Ramos (cell line): ENCODE results near the gene PRRT4.

ENCODE experiments used
- in situ Hi-C: fragments of 300-500 bp; cut with MboI; formaldehyde crosslinking; loops from one replicate; pipeline ENCODE4 v1.14.3; 2022; ENCODE audit warnings: low sequenced_read_pairs; ENCODE audit not compliant: unreplicated experiment

The PRRT4 gene

DNA sequence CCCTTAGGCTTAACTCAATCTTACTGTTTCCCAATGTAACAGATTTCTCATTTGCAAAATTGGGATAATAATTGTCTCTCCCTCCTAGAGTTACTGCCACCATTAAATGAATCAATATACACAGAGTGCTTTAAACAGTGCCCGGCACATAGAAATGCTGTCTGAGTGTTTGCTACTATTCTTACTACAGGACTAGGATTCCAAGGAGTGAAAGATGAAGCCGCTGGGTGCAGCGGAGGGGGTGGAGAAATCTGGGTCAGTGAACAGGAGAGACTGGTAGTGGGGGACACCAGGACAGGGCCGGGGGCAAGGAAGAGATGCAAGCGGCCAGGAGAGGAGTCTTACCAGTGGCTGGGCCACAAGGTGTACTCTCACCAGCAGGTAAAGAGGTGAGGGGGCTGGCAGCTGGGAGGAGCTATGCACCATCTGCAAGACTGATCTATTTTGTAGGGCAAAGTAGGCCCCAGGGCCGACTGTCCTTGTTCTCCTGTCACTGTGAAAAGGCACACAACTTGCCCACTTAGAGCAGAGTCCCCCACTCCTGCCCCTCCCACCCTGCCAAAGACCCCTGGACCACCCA lies 18.5 kb upstream of the PRRT4 start:
- in situ Hi-C loops = no loop called here

DNA sequence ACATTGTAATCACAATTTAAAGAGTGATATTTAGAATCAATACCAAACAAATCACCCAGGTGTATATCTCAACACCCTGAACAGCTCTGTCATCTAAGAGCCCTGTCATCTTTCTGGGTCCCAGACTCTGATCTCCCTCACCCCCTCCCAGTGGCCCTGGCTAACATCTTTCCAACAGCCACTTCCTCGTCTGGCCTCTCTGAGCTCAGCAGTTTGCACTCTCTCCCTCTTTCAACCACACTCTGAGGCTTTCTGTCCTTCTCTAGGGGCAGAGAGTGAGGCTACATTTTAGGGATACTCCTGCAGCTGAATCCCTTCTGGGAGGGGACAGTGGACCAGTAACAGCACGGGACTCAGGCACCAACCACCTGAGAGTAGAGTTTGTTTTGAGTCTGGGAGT lies 17.1 kb upstream of the PRRT4 start:
- in situ Hi-C loops = no loop called here

DNA sequence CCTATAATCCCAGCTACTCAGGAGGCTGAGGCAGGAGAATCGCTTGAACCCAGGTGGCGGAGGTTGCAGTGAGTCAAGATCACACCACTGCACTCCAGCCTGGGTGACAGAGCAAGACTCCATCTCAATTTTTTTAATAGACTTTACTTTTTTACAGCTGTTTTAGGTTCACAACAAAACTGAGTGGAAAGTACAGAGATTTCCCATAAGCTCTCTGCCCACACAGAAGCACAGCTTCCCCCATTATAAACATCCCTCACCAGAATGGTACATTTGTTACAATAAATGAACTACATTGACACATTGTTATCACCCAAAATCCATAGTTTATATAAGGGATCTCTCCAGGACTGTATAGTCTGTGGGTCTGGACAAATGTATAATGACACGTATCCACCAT lies 14.6 kb upstream of the PRRT4 start:
- in situ Hi-C loops = no loop called here

DNA sequence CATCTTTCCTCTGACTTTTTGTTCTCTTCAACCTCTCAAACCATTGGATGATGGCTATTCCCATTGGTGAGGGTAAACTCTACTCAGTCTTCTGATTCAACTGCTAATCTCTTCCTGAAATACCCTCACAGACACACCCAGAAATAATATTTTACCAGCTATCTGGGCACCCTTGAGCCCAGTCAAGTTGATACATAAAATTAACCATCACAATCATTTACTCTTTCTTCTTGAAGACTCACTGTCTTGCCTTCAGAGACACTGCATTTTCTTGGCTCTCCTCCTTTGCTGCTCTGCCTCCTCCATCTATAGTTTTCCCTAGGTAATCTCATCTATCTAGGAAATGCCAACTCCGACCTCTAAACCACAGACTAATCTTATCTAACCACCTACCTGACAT lies 12.6 kb upstream of the PRRT4 start:
- in situ Hi-C loops = no loop called here

DNA sequence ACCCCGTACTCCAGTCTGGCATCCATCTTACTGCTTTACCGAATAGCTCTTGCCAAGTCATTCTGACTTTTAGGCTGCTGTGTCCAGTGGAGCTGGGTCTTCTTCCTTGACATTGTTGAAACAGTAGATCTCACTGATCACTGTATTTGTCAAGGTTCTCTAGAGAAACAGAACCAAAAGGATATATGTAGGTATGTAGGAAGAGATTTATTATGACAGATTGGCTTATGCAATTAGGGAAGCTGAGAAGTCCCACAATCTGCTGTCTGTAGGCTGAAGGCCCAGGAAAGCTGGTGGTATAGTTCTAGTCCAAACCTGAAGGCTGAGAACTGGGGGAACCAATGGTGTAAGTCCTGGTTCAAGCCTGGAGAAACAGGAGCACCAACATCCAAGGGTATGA lies 12.1 kb upstream of the PRRT4 start:
- in situ Hi-C loops = no loop called here

DNA sequence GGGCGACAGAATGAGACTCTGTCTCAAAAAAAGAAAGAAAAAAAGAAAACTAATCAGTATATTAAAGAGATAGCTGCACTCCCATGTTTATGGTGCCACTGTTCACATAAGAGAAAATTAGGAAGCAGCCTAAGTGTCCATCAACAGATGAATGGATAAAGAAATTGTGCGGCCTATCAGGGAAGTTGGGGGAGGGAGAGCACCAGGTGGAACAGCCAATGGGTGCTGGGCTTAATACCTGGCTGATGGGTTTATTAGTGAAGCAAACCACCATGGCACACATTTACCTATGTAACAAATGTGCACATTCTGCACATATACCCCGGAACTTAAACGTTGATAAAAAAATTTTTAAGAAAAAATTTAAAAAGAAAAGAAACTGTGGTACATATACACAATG lies 9.0 kb upstream of the PRRT4 start:
- in situ Hi-C loops = no loop called here

DNA sequence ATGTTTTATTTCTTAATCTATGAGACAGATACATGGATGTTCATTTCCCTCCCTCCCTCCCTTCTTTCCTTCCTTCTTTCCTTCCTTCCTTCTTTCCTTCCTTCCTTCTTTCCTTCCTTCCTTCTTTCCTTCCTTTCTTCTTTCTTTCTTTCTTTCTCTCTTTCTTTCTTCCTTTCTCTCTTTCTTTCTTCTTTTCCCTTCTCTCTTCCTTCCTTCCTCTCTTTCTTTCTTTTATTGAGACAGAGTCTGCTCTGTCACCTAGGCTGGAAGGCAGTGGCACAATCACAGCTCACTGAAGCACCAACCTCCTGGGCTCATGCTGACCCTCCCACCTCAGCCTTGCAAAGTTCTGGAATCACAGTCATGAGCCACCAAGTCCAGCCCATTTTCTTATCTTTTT lies 5.5 kb upstream of the PRRT4 start:
- in situ Hi-C loops = no loop called here

DNA sequence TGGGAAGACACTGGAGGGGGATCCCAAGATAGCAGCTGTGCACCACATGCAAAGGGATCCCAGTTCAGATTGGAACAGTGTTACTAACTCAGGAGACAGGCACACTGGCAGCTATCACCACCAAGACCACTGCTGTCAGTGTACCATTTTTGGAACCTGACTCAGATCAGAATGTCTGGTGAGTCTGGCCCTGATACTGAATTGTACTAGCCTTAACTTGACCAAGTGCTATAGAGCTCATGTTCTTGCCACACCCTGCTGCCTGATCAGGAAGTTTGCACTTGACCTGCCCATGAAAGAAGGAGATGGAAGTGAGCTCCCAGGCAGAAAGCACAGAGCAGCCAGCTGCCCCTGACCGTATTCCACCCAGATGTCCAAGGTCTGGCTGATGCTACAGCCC lies 4.8 kb upstream of the PRRT4 start:
- in situ Hi-C loops = no loop called here

DNA sequence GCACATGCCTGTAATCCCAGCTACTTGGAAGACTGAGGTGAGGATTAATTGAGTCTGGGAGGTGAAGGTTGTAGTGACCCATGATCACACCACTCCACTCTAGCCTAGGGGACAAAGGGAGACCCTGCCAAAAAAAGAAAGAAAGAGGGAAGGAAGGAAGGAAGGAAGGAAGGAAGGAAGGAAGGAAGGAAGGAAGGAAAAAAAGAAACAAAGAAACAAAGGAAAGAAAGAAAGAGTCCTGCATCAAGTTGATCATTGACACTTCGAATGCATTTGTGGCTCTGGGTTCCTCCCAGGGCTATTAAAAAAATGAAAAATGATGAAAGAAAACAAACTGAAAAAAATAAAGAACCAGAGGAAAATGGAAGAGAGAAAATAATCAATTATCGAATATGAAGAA lies 3.9 kb upstream of the PRRT4 start:
- in situ Hi-C loops = no loop called here

DNA sequence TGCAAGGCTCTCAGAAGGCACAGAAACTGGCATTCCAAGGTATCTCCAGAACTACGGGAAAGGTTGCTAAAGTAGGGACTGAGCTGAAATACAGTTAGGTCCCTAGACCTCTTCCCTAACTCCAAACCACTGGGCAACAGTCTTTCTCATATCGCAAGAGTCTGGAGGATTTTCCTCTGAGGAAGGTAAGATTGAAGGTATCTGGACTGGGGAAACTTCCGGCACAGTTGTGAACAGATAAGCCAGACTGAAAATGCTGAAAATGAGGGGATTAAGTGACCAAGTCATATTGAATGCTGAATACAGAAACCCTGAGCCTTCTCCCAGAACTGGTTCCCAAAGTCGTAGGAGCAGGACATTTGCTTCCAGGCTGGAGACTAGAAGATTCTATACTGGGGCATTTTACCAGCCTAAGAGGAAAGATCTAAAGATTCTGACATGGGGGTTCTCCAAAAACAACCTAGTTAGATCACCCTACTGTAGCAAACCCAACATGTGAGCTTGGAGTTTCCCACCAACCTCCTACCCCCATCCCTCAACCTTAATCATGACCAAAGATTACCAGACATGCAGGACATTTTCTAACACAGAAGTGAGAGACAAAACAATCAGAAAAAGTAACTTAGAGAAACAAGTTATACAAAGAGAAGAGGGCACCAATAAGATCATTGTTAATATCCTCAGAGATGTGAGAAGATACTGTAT lies 2.8 kb upstream of the PRRT4 start:
- in situ Hi-C loops = no loop called here

DNA sequence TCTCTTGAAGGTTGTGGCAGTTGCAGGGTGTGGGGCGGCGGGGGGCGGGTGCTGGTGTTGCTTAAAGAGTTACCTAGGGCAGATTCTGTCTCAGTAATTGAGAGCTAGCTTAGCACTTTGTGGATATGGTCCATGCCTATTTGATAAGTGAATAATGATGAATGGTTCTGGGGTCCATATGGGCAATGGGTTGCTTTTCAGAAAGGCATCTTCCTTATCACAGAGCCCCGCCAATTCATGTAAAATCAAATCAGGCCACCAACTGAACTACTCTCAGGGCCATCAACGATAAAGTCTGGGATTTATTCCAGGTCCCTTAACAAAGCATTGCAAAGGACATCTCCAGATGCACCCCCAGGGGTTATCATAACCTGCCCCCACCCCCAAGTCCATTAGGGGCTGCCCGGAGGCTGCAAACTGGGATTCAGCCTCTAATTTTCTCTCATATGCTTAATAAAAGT lies 1.8 kb upstream of the PRRT4 start:
- in situ Hi-C loops = no loop called here

DNA sequence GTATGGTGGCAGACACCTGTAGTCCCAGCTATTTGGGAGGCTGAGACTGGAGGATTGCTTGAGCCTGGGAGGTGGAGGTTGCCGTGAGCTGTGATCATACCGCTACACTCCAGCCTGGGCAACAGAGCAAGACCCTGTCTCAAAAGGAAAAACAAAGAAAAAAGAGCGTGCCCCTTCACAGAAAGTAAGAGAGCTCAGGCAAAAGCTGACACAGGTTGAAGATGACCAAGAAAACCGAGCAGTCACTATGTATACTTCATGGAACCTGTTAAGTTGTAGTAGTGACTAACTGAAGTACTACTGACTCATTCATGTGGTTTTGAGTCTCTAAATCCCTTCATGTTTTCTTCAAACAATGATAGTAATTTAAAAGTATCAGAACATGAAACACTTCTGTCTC lies 1.2 kb upstream of the PRRT4 start:
- in situ Hi-C loops = no loop called here

DNA sequence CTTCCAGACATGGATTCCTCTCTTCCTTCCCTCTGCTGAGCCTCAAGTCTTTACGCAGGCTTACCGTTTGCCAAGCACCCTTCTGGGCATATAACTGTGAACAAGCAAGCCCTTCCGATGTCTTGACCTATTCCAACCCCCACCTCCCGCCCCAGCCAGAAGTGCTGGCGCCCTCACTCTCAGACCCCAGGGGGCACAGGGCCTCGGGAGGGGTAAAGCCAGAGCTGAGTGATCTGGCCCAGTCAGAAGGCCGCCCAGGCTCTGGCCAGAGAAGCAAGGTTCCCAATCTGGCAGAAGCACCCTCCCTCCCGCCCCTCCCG lies 1.2 kb downstream of the PRRT4 start:
- in situ Hi-C loops = no loop called here

DNA sequence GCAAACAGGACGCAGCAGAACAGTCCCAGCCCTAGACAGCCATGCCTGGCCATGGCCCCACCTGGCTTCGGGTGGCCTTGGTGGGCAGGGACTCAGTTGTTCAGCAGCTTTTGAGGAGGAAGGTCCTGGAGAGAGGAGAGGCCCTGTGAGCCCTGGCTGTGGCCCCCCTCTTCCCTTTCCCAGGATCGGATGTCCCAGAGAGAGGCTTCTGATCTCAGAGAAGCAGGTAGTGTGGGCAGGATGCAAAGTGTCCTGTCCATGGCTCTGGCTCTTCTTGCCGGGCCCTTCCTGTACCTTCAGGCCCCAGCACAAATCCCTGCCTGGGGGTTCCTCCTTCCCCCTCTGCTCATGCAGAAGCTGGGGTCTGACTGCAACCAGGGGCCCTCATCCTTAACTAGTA lies 1.6 kb downstream of the PRRT4 start:
- in situ Hi-C loops = no loop called here

DNA sequence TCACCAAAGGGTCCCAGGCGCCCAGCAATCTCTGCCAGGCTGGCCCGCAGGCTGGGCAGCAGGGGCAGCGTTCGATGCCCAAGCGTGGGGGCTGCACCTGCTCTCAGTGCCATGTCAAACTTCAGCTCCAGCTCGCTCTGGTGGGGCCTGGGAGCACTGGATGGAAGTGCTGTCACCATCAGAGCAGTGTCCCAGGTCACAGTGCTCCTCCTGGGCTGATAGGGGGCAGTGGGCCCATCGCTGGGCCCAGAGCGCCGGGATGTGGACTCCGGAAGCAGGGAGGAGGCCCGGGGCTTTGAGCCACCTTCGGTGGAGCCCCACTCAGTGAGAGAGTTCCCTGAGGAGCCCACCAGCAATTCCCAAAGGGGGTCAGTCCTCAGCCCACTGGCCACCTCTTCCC lies 2.2 kb downstream of the PRRT4 start:
- in situ Hi-C loops = no loop called here

DNA sequence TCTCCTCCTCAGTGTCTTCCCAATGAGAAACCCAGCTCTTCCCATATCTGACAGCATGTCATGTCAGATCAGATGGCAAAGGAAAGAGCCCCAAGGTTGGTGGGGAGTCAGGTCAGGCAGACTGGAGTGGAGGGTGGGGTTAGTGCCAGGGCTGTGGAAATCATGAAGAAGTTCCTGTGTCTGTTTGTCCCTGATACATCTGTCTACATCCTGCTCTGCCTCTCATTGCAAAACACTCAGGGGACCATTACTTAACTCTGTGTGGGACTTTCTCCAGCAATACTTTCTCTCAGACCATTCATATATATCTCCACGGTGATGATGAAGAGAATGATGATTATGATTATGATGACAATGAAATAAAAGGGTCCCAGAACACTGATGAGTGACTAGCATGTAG lies 3.3 kb downstream of the PRRT4 start:
- in situ Hi-C loops = no loop called here

DNA sequence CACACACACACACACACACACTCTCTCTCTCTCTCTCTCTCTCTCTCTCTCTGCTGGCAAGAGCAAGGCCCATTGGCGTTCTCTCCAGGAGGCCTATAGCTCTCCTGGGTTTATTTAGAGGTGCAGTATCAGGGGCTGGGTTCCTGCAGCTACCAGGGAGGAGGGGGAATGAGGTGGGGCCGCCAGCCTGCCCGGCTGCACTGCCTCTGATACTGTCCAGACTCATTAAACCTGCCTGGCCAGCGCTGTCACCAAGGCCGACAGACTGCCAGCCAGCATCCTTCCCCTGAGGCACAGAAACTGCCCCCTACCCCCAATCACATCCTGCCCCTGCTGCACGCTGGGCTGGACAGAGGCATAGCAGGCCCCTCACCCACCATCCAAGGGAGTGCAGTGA lies 4.3 kb downstream of the PRRT4 start:
- in situ Hi-C loops = no loop called here

DNA sequence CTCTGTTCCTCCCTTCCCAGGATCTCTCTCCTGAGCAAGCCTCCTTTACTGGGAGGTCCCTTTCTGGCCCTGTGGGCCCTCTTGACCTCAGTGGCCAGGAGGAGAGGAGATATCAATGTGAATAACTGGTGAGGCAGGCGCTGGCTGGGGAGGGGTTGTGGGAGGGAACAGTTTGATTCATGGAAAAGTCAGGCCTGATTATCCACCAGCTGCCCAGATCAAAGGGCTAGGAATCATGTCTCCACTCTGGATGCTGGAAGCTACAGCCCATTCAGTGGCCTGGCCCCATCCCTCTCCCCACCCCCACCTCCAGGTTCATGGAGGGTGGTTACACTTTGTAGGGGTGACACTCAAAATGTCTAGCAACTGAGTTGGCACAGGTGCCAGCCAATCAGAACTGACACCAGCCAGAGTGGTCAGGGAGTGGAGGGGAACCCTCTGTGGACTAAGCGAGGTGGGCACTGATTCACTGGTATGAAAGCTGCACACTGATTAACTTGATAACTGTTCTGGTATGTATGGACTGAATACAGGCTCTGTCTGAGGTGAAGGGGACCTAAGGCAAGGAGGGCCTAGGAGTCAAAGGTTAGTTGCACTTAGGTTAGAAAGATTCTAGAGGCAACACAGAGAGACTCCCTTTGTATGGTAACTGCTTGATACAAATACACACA lies 4.8 kb downstream of the PRRT4 start:
- in situ Hi-C loops = no loop called here

DNA sequence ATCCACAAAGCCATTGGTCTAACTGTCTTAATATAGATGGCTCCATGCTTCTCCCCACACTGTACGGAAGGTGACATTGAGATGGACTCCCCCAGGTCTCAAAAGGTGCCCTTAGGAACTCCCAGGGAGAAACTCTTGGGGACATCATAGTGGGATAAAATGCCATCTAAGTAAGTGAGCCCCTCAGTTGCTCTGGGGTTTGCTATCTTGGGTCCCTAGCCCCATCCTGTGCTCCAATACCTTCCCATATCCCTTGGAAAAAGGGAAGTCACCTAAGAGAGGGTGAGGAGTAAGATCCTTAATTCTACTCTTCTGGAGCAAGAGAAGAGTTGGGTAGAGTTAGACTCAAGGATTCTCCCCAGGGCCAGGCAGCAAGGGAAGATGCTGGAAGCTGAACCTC lies 7.9 kb downstream of the PRRT4 start:
- in situ Hi-C loops = no loop called here

DNA sequence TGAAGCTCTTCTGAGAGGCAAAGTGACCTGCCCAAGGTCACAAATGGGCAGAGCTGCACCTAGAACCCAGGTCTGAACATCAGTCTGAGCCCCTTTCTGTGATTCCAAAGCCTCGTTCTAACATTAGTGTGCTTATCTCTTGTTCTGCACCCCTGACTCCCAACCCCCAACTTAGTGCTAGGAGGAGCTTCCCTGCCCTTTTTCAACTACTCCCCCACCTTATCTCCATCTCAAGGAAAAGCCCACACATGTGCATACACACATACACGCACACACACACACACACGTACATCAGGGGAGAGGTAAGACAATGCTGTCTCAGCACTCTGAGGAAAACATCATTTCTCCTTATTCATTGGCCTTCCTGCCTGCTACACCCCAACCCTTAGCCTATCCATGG lies 8.3 kb downstream of the PRRT4 start:
- in situ Hi-C loops = no loop called here

DNA sequence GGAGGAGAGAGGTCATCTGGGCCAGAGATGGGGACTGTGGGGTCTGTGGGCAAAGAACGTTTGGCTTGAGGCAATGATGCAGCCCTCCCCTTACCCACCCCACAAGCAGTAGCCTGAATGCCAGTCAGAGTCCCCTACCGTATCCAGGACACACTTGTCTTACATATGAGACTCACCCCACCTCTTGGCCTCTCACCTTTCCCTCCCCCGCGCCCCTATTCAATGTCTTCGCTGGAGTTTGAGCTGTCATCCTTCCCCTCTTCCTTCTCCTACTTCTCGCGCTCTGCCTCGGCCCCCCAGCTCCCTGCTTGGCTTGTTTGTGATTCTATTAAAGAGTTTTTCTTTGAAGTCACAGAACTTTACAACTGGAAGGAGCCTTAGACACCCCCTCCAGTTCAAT lies 8.9 kb downstream of the PRRT4 start:
- in situ Hi-C loops = no loop called here

DNA sequence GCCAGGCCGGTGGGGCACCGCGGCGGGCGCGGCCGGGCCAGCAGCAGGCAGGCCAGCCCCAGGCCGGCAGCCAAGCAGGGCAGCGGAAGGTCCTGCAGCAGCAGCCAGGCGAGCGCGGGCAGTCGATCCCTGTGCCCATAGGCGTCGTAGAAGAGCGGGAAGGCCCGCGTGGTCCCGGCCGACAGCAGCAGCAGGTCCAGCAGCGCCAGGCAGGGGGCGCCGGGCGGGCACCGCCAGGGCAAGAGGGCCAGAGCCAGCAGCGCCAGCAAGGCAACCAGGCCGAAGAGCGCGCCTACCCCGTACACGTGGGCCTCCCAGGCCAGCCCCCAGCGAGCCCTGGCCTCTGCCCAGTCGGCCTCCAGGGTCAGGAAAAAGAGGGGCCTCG lies 9.3 kb downstream of the PRRT4 start:
- in situ Hi-C loops = no loop called here
